ENCODE measurements around the gene PBX2.
A peak's percentile ranks its signal among the peaks of the same experiment; 100 is the strongest.

PBX2 gene

GRCh38 chr6:32177183-32177787 is 12.7 kb downstream of the PBX2 start:
- no peak for TF ChIP-seq CTCF (IDR thresholded peaks at IDR 0.05; ENCODE audit: low read depth, low read length)
- TF ChIP-seq POLR2A (IDR thresholded peaks at IDR 0.05; ENCODE audit: extremely low read depth, insufficient read length) = no peak
- no peak for TF ChIP-seq MYC (IDR thresholded peaks at IDR 0.05; ENCODE audit: low read depth, low read length)
- no peak for TF ChIP-seq MAX (IDR thresholded peaks at IDR 0.05; ENCODE audit: low read depth, low read length)
- peak overlapping the region; percentile 96 for H3K4me3 ChIP-seq (ENCODE audit: low read depth, low read length)
- peak; percentile 69 for DNase-seq (ENCODE audit: low read depth)

GRCh38 chr6:32176476-32177182 is 13.4 kb downstream of the PBX2 start:
- peak overlapping the region; percentile 96 for H3K4me3 ChIP-seq (ENCODE audit: low read depth, low read length)
- no peak for TF ChIP-seq MYC (IDR thresholded peaks at IDR 0.05; ENCODE audit: low read depth, low read length)
- no peak for TF ChIP-seq POLR2A (IDR thresholded peaks at IDR 0.05; ENCODE audit: extremely low read depth, insufficient read length)
- TF ChIP-seq CTCF (IDR thresholded peaks at IDR 0.05; ENCODE audit: low read depth, low read length) = no peak
- no peak for TF ChIP-seq MAX (IDR thresholded peaks at IDR 0.05; ENCODE audit: low read depth, low read length)
- no peak for DNase-seq (ENCODE audit: low read depth)

GRCh38 chr6:32175711-32176475 is 14.1 kb downstream of the PBX2 start, which contains the start of gene AGPAT1:
TSS of gene AGPAT1 (minus strand) at chr6:32176084. CDS start at chr6:32171496, 4,588 bp downstream.
- TF ChIP-seq MAX (IDR thresholded peaks at IDR 0.05; ENCODE audit: low read depth, low read length) (no peak), CTCF (IDR thresholded peaks at IDR 0.05; ENCODE audit: low read depth, low read length) (no peak), POLR2A (IDR thresholded peaks at IDR 0.05; ENCODE audit: extremely low read depth, insufficient read length) (peak; percentile 43), MYC (IDR thresholded peaks at IDR 0.05; ENCODE audit: low read depth, low read length) (no peak)
- peak; percentile 98 for DNase-seq (ENCODE audit: low read depth)

GRCh38 chr6:32175322-32175710 is 14.7 kb downstream of the PBX2 start:
- H3K4me3 ChIP-seq (ENCODE audit: low read depth, low read length) = peak overlapping the region; percentile 96
- no peak for DNase-seq (ENCODE audit: low read depth)
- TF ChIP-seq CTCF (IDR thresholded peaks at IDR 0.05; ENCODE audit: low read depth, low read length) = no peak
- no peak for TF ChIP-seq MAX (IDR thresholded peaks at IDR 0.05; ENCODE audit: low read depth, low read length)
- TF ChIP-seq POLR2A (IDR thresholded peaks at IDR 0.05; ENCODE audit: extremely low read depth, insufficient read length) = no peak
- TF ChIP-seq MYC (IDR thresholded peaks at IDR 0.05; ENCODE audit: low read depth, low read length) = no peak

More at GRCh38 chr6:32175711-32176475, 14.1 kb downstream of the PBX2 start, which contains the start of gene AGPAT1:
- peak within 1 kb of the TSS; percentile 96 for H3K4me3 ChIP-seq (ENCODE audit: low read depth, low read length)

GRCh38 chr6:32174416-32174815 is 15.6 kb downstream of the PBX2 start:
- peak overlapping the region; percentile 96 for H3K4me3 ChIP-seq (ENCODE audit: low read depth, low read length)
- no peak for DNase-seq (ENCODE audit: low read depth)
- TF ChIP-seq CTCF (IDR thresholded peaks at IDR 0.05; ENCODE audit: low read depth, low read length) (no peak), MAX (IDR thresholded peaks at IDR 0.05; ENCODE audit: low read depth, low read length) (no peak), MYC (IDR thresholded peaks at IDR 0.05; ENCODE audit: low read depth, low read length) (no peak), POLR2A (IDR thresholded peaks at IDR 0.05; ENCODE audit: extremely low read depth, insufficient read length) (no peak)

All from NB4 (cell line).